HG02852 (cell line): ENCODE results near the gene ARL6IP5.

Experiments used
- ATAC-seq: cut with Tn5 transposase; IDR thresholded peaks from one replicate; pipeline ENCODE4 v1.9.1; 2021; ENCODE audit warnings: mild to moderate bottlenecking, moderate library complexity; ENCODE audit not compliant: unreplicated experiment

The ARL6IP5 gene

DNA sequence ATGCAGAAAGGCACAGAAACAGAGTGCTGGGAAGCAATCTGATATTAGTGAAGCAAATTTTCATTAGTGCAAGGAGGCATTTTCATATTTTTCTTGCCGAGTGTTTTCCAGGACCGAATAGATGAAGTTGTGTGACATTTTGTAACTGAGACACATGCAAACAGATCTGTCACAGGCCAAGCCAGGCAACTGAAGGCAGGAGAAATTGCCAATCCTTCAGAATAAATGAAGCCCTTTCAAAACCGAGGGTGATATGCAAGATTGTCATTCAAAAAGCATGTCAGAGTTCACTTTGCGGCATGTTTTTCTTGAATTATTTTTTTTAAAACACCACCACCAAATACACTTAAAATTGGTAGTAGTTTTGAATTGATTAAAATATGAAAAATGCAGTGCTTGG, 31.4 kb downstream of the ARL6IP5 start:
- no peak for ATAC-seq

GRCh38 chr3:69116897-69117296, 32.2 kb downstream of the ARL6IP5 start:
- no peak for ATAC-seq

DNA sequence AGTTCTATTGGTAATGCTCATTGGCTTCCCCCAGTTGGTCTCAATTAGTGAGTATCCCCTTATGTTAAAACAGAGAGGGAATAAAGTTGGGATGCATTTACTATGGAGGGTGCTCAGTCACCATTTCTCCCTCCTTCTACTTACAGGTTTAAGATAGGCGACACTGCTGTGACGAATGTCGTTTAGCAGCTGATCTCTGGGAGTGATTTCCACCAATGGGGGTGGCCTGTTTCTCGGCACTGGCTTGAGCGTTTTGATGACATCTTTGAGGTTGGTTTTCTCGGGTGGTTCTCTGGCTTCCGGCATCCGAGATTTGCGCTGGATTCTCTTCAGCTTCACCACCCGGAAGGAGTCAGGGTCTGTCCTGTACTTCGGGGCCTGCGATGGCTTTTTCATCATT, 33.8 kb downstream of the ARL6IP5 start:
- no peak for ATAC-seq

DNA sequence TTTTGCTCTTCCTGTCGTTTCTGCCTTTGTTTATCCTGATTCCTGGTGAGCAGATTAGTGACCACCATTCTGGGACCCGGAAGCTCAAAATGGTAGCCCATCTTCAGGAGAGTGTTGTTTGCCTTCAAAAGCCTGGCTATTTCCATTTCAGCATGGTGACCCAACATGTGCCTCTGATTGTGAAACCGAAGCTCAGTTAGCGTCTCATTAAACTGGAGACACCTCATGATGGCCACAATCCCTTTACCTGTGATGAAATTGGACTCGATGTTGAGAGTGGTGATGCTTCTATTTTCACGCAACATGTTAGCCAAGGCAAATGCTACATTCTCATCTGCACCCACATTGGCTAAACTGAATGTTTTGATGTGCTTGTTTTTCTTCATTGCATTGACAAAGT, 34.4 kb downstream of the ARL6IP5 start:
- ATAC-seq = no peak

DNA sequence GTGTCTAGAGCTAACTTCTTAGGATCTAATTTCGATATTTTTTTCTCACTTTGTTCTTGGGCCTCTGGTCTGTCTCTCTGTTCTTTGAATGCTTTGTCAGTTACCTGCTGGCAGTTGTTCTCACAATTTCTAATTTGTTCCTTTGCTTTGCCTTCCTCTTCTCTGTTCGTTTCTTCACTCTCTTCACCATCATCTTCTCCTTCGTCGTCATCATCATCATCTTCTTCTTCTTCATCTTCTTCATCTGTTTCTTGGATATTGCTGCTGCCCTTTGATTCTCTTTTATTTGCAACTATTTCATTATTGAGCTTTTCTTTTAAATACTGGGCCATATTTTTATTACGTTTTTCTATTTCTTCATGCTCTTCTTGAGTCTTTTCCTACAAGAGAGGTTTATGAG, 34.9 kb downstream of the ARL6IP5 start:
- no peak for ATAC-seq

DNA sequence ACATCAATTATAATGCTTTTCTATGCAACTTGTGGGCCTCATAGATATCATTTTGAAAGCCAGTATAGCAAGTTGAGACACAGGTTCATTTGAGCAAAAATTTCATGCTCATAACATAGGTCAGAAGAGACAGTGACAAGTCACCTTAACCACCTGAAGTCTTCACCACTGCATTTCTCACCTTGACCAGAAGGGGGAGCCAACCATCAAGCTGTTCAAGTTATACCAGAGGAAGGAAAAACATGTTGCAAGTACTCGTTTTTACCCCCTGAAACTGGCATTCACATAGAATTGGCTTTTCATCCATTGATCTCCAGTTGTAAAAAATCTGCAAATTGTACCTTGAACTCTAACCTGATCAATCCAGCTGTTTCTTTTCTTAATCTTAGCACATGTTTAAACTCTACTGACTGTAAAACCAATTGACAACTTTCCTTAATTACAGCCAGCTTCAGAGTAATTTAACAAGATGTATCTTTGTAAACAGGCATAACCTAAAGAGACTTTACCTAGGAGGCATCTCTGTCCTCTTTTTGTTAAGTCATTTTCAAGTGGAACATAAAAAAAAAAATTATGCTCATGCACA, 36.2 kb downstream of the ARL6IP5 start:
- ATAC-seq = peak; percentile 72

- ATAC-seq = no peak
These were observed 36.8 kb downstream of the ARL6IP5 start for GRCh38 chr3:69121513-69121912.

- no peak for ATAC-seq
These were observed 37.2 kb downstream of the ARL6IP5 start for GRCh38 chr3:69121950-69122349.

DNA sequence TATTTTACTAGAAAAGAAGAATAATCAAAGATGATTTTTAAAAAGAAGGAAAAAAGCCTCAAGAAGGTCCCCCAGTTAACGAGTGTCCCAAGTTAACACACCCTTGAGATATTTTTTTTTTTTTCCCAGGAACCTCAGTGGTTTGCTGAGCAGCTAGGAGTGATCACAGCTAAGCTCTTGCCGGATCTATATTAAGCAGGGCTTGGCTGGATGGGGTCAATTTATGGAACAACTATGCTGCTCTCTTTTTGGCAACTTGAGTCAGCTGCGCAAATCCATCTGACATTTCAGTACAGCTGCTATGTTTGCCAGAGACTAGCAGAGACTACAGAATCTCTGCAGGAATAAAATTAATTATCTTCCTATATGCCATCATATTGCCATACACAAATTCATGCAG, 37.7 kb downstream of the ARL6IP5 start, which contains the start of gene LMOD3:
Gene LMOD3, minus strand, starts transcription at position 193 of the 400 bp plus-strand sequence. CDS start 209 bp downstream, outside the sequence.
- no peak for ATAC-seq

- no peak for ATAC-seq
These were observed 41.5 kb downstream of the ARL6IP5 start for GRCh38 chr3:69126216-69126615.

DNA sequence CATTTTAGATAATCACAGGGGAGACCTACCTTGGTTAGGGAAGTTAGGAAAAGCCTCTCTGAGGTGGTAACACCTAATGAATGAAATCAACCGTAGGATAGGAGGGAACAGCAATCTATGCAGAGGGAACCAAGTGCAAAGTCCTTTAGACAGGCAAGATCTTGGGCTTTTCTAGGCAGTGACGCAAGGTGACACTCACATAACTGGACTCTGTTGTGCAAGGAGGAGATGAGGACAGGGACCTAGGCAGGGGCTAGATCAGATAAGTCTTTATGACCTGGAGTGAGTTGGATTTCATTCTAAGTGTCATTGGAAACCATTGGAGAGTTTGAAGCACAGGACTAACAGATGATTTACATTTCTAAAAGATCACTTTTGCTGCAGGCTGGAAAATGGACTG, 42.3 kb downstream of the ARL6IP5 start:
- ATAC-seq = no peak

DNA sequence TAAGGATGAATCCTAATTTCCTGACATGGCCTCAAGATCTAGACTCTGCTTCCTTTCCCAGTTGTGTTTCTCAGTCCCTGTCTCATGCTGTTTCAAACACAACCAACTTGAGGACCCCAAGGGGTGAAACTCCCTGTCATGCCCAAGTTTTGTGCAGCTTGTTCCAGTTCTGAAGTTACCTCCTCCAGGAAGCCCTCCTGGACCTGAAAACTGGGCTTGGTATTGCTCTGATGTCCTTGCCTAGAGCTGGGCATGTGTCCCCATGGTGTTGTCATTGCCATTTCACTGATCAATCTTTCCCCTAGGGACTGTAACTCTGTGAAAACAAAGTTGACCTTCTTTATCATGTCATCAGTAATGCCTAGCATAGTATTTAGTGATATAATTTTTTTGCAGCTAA, 43.8 kb downstream of the ARL6IP5 start:
- no peak for ATAC-seq

GRCh38 chr3:69129531-69129930, 44.8 kb downstream of the ARL6IP5 start:
- no peak for ATAC-seq

DNA sequence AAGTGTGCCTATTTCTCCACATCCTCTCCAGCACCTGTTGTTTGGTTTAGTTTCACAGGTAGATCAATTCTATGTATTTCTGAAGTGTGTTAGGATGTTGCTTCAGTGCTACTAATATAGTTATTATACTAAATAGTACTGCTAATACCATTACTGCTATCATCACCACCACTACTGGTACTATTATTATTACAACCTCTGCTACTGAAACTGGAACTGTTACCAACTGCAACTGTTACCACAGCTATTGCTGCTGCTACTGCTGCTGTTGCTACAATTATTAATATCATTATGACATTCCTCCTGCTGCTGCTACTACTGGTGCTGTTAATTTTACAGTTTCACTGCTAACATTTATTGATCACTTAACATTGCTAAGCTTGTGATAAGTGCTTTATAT, 46.0 kb downstream of the ARL6IP5 start:
- ATAC-seq = peak; percentile 95

DNA sequence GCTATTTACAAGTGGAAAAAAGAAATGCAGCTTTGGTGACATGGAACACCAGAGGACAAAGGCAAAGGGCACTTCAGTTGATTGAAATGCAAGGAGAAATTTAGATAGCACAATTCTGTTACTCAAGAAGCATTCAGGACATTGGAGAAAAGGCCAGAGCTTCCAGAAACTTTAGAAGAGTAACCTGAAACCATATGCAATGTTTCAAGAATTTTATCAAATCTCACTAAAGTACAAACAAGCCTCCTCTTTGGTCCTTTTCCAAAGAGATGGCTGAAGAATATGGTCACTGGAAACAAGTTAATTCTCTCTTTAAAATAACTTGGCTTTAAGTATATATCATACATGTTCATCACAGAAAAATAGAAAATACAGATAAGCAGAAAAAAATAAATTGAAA, 52.3 kb downstream of the ARL6IP5 start:
- ATAC-seq = no peak

DNA sequence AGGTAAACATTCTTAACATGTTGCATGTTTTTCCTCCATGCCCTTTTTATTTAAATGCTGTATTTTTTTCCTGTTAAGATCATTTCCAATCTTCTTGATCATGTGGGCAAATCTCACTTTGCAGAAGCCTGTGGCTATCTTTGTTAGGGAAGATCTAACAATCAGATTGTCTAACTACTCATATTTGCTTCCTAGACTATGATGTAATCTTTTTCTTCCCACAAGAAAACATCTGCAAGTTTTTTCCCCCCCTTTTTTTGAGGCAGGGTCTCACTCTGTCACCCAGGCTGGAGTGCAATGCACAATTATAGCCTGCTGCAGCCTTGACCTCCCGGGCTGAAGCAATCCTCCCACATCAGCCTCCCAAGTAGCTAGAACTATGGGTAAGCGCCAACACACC, 52.7 kb downstream of the ARL6IP5 start:
- ATAC-seq = no peak

DNA sequence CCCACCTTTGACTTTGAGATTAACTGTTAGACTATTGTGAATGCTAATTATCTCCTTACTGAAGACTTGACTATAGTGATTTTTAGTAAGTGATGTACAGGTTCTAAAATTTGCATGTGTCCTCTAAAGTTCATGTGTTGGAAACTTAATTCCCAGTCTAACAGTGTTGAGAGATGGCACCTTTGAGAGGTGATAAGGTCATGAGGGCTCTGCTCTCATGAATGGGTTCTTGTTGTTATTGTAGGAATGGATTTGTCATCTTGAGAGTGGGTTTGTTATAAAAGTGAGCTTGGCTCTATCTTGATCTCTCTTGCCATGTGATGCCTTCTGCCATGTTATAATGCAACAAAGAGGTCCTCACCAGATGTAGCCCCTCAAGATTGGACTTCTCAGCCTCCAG, 56.6 kb downstream of the ARL6IP5 start:
- no peak for ATAC-seq

GRCh38 chr3:69142090-69142489, 57.4 kb downstream of the ARL6IP5 start:
- no peak for ATAC-seq

GRCh38 chr3:69142797-69143454, 58.2 kb downstream of the ARL6IP5 start:
- no peak for ATAC-seq

DNA sequence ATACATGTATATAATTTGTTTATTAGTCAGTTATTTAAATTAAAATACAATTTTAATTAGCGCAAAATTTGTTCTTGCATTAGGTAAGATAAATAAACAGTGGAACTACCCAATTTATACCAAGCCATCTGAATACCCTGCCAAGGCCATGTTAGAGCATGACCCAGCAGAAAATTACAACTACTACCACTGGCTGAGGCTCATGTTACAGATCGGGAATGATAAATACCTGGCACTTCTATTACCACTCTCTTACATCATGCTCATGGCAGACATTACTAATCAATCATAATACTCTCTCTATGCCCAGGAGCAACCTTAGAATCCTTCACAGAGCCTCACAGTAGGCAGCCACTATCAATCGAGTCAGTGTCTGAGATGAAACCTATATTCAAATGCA, 58.9 kb downstream of the ARL6IP5 start:
- ATAC-seq = no peak

DNA sequence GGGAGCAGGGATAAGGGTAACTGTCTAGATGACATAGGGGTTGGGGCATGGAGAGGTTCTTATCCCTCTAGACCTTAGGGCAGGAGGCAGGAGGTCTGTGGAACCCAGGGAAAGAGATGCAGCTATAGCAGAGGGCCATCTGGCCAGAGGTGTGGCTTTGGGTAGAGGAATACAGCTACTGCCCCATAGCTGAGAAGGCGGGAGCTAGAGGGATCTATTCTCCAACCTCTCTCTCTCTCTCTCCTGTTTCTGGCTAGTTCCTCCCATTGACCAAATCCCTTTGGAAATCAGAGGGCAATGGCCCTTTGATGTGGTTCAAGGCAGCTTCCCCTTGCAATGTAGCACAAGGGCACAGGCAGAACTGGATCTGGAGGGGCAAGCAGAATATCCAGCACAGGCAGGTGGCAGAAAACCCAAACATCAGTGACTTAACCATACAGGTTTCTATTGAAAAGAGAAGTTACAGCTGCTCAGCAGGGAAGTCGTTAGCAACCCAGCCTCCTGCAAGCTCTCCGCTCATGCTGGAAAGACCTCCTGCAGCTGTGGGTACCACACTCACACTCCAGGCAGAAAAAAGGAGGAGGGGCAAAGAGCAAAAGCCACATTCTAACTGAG, 60.0 kb downstream of the ARL6IP5 start:
- no peak for ATAC-seq

GRCh38 chr3:69145688-69146087, 61.0 kb downstream of the ARL6IP5 start:
- no peak for ATAC-seq
